Central memory CD4-positive, alpha-beta T cell (primary cell): ENCODE measurements around the gene SDCCAG8.

Experiments used
- DNase-seq: peaks from one replicate; pipeline ENCODE4 v3.0.0; 2022

The SDCCAG8 gene

DNA sequence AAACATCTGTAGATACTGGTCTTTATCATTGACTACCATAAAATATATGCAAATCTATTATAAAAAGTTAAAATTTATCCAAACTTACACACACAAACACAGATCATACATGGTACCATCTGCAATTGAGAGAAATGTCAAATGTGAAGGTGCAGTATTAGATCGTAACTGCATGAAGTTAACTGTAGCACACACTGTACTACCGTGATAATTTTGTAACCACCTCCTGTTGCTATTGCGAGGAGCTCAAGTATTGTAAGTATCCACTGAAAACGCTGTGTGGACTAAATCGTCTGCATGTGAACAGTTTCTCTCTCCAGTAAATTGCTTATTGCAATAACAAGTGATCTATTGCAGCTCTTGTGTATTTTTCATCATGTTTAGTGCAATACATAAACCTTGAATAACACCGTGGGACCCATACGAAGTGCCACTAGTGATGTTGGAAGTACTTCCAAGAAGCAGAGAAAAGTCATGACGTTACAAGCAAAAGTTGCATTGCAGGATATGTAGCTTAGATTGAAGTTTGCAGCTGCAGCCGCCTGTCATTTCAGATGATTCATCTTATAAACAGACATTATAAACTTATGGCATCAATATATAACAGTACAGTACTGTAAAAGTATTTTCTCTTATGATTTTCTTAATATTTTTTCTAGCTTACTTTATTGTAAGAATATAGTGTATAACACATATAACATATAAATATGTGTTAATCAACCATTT, 172.9 kb downstream of the SDCCAG8 start:
- no peak for DNase-seq

DNA sequence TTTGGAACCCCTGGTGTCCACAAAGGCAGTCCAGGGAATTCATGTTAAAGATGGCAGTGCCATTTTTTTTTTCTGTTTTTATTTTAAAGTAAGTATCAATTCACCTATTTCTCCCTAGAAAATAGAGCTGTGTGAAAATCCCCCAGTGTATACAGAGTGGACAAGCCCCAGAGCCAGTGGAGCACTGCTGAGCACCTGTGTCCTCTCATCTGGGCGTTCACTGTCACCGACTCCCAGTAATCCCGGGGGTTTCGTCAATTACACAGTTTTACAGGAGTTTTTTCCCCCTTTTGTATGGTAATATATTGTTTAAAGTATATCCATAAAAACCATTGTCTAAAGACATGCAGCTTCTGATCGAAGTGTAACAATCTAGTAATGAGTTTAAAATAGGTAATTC, 175.8 kb downstream of the SDCCAG8 start:
- DNase-seq: no peak

DNA sequence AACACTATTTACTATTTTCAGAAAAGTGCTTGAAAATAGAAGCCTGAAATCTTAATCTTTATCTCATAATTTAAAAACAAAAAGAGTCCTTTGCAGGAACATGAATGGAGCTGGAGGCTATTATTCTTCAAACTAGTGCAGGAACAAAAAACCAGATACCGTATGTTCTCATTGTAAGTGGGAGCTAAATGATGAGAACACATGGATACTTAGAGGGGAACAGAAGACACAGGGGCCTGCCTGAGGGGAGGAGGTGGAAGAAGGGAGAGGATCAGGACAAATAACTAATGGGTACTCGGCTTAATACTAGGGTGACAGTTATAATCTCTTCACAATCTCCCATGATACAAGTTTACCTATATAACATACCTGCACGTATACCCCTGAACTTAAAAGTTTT, 176.3 kb downstream of the SDCCAG8 start:
- no peak for DNase-seq

DNA sequence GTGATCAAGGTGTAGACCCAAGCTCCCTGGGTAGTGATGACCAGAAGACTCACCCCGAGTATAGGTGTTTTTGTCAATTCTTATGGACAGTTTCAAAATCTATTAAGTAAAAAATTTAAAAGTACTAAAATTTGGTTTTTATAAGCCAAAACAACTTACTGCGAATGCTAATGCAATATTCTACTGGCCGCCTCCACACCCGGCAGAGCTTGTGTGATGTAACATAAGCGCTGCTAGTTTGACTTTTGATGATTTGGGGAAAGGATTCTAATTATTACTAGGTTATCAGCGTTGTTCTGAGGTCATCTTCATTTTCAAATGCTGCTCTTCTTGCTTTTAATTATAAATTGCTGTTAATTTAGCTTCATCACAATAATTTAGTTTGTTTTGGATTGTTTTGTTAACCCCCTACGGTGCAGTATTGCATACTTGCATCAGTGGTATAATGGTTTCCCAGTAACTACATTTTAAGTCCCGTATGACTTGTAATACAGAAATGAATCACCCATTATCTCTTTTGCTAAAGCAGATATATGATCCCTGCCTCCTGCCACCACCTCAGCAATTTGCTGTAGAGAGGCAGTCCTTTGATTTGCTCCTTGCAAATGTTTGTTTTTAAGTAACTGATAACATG, 178.0 kb downstream of the SDCCAG8 start:
- DNase-seq: no peak

DNA sequence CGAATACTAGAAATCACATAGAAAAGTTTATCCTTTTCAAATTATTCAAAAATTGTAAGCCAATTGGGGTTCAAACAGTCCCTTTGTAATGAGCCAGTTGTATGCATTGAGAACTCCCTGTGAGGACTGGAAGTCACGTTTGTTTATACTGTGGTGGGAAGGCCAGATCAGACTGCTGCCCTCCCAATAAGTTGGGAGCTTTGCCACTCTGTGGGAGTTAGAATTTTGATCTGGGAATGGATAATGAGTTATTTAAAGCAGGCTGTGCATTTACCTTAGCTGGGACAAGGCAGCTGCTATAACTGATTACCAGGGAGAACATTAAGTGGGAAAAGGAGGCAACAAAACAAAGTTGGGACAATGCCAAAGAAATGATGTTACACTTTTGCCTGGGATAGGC, 178.8 kb downstream of the SDCCAG8 start:
- DNase-seq: no peak

DNA sequence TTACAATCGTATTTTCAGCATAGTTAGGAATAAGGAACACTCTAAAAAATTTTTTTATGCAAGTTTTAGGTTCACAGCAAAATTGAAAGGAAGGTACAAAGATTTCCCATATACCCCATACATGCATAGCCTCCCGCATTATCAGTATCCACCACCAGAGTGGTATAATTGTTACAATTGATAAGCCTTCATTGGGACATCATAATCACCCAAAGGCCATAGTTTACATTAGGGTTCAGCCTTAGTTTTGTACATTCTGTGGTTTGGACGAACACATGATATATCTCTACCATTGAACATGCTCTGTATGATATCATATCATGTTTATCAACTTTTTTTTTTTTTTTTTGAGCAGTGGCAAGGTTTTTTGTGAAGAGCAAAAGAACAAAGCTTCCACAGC, 180.0 kb downstream of the SDCCAG8 start:
- DNase-seq: no peak

DNA sequence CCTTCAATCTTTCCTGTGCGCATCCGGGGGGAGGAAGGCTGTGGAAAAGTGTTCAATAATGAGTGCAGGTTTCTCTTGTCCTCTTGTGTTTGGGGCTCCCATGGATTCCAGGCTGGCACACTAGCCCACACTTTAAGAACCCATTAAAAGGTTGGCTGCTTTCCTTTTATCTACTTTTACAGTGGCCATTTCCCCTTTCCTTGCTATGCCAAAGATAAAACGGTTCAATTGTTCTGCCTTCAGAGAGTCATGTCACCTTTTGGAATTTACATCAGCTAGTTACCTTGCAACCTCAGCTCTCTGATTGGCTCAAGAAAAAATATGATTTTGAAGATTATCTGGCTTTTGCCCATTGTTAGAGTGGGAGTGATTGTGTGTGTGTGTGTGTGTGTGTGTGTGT, 182.3 kb downstream of the SDCCAG8 start:
- DNase-seq: no peak

DNA sequence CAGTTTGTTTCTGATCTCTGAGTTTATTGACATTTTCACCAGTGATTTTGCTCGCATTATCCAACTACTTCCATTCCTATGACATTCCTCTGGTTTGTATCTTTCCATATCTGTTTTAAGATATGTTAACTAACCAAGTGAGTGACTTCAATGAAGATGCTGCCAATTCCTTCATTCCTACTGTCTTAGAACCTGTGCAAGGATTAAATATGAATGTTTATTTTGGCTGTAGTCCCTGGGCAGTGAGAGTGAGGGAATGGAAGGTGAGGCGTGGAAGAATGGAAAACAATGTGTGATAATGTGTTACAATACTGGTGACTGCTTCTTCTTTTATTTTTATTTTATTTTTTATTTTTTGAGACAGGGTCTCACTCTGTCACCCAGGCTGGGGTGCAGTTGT, 183.0 kb downstream of the SDCCAG8 start:
- no peak for DNase-seq

DNA sequence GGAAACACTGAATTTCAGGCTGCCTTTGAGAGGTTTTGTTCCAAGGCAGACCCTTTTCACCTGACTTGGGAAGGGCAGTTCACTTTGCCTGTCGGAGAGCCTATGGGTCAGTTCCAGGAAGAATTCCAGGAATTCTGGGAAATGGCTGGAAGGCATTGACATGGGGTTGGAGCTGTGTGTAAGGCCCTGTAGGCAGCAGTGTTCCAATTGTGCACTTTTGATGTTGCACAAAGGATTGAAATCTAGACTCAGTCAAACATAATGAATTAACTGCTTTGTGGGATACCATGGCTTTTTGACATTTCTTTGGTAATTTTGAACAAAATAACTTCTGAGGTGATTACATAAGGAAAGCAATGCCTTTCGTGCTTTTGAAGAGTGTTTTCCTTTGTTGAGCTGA, 184.6 kb downstream of the SDCCAG8 start:
- no peak for DNase-seq

DNA sequence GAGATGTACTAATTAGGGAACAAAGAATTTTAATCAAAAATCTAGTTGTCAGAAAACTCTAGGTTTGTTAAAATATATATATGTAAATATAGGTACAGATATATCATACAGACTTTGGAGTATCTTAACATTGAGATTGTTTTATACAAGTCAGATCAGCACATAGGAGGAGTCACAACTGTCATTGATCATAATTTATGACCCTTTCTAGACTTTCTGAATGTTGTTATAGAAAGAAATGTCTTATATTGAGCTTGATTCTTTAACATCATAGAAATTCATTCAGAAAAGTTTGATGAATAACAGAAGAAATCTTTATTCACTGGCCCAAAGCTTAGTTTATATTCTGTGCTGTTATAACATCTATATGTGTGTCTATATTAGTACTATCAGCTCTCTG, 185.8 kb downstream of the SDCCAG8 start:
- DNase-seq: no peak

DNA sequence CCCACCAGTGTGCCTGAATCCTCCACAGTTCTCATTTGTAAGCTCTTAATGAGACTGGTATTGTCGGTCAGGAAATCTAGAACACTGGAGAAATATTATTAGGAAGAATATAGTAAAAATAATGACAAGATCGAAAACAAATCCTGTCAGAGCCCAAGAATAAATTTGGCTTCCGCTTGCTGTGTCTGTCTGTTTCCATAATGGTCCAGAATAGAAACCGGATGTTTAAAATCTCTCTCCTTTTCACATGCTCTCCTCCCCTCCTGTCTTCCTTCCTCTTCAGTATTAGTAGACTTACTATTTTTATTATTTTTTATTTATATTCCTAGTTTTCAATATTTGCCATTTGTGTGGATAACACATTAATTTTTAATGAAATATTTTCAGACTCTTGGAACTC, 187.7 kb downstream of the SDCCAG8 start:
- DNase-seq: no peak

DNA sequence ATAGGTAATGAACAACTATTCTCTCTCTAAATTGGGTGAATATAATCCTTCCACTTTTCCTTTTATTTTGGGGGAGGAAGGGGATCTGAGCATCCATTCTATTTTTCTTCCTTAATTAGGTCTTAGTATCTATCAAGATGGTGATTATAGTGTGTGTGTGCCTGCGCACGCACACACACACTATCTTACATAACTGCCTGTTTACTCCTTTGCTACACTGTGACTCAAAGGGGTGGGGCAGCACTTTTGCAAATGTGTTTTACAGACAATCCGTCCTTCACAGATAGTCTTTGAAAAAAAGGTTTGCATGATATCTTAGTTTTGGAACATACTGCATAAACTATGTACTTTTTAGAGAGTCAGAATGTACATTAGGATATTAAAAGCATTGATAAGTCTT, 191.5 kb downstream of the SDCCAG8 start:
- DNase-seq: no peak

DNA sequence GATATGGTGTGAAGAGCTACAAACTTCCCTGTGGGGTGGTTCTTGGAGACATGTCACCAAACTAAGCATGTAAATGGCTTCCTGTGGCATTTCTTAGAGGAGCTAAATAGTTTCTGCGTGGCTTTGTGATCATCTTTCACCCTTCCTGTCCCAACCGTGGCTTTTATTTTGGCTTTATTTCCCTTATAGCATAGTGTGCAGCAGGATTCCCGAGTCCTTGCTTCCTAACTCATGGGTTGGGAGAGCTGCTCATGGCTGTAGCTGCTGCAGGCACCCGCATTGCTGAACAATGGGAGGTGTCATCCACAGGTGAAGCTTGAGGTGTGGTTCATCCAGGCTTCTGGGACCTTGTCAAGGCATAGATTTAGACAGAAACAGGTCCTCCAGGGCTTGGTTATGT, 192.0 kb downstream of the SDCCAG8 start:
- DNase-seq: no peak

DNA sequence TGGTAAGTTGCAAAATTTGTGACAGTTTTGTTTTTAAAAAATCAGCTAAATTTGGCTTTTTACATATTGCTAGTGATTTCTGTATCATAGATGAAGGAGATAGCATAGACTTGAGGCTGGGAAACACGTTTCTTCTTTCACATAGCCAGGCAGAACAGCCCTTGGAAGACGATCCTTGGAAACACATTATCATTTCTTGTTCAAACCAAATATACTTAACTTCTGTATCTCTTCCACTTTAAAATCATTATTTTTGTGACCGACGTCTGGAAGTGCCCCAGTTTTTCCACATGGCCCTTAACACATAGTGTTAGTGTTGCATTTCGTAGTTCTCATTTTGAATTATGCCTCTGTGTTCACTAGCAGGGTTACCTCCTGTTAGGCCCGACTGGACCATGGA, 193.5 kb downstream of the SDCCAG8 start:
- no peak for DNase-seq

DNA sequence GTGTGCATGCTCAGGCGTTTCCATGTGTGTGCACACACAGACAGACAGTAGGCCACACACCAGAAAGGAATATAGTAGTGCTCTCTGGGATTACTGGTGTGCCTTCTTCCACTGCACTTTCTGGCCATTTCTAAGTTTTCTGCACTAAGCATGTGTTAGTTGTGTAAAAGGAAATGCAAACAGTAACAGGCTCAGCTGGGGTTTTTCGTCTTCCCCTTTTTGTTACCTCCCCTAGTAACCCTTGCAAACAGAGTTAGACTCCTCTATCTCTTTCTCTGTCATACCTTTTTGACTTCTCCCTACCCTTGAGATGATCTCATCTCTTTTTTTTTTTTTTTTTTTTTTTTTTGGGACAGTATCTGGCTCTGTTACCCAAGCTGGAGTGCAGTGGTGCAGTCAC, 196.3 kb downstream of the SDCCAG8 start:
- no peak for DNase-seq

DNA sequence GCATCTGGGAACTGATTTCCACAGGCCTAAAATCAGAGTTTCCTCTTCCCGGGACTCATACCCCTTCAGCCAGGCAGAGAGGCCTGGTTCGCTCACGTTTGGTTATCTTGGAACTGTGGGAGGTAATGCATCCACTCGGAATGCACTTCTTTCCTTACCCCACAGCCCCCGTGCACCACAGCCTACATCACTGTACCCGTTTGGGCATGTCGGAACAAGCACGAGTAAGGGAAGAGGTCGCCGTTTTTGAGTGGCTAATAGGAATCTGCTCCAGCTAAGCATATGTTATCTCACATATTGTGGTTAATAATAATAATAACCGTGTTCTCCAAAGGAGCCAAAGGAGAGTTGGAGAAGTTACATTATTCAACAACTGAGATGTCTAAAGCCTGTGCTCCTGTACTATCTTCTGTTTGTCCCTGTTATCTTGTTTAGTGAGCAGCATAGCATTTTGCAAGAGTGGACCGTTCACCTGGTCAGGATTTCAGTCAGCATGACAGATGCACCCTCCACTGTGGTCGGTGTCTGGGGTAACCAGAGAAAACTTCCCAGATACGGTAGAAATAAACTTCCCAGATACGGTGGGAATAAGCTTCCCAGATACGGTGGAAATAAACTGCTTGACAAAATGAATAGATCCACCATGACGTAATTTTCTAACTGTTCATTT, 198.6 kb downstream of the SDCCAG8 start:
- no peak for DNase-seq

DNA sequence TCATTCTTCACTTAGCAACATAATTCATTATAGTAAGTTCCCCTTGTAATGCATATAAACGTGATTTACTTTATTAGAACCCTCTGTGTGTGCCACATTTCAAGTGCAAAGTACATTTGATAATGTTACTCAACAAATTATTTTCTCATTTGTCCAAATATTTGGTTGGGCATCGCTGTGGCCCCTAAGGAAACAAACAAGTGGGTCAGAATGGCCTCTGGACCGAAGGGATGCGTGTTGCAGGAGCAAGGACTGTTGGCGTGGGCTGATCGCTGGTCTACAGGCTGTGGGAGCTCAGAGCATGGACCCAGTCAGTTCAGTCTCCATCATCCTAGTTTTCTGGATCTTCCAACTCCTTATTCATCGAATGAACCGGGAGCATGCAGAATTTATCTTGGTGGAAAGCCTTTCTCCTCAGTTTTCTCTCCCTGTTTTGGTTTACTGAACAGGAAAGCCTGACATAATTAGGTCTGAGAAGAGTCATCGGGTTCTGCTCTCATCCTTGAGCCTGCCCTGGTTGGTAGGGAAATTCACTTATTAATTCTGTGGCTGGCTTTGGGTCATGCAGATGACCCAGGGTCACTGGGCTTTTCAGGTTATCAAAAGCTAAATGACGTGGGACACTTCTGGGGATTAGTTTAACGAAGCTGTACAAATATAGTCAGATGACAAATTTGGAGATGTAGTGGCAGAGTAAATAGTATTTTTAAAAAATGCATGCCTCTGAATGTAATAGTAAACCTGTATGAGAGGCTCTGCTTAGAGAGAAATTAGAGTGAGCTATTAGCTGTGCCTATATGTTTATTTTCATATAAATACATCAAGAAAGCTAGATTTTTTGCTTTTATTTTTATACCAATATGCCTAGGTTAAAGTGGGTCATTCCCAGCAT, 200.2 kb downstream of the SDCCAG8 start:
- DNase-seq: no peak

DNA sequence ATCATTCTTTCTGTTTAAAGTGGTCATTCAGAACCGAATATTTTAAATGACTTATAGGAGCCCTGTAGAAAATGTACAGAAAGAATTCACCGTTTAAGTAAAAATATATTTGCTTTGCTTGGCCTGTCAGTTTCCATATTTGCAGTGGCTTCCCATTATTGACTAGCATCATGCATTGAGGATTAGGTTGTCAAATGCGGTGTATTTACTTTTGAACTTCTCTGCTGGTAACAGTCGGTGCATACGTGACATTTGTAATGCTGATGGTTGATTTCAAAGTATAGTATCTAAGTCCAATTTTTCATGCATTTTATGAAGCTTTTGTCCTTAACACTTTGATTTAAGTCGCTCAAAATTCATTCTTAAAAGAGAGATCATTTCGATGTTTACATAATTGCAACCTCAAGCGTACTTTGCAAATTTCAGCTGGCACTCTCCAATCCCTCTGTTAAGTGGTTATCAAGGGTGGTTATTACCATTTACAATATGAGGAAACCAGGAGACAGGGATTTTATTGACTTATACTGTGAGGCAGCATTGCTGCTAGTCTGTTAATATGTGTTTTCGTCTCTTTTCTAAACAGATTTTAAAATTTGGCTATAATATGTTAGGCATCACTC, 201.6 kb downstream of the SDCCAG8 start:
- DNase-seq: no peak

DNA sequence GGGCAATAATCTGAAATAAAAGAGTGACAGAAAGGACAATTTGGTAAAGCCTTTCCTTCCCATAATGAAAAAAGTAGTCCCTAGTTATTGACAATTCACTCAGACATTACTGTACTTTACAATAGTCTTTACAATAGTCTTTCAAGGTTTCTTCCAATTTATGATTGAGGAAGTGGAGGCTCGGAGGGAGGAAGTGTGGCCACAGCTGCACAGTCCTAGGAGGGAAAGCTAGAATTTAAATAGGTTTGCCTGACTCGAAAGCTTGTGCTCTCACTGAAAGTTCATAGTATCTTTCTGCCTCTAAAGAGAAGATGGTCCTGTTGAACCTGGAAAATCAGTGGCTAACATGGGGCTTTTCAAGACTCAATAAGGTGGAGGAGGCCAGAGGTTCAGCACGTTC, 203.2 kb downstream of the SDCCAG8 start:
- no peak for DNase-seq

DNA sequence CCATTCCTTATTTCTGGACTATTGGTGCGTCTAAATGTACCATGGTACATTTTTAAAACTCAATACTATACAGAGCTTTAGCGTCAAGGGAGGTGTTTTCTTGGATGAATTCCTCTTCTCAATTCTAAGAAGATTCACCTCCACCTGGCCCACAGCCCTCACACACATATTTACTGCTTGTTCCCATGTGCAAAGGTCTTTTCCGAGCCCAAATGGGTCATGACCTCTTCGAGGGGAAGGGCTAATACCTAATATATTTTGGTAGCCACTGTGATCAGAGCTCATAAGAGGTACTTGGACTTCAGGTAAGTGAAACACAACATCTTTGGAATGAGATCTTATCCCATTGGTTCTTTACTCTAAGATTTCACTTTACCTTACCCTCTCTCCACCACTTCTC, 205.9 kb downstream of the SDCCAG8 start:
- no peak for DNase-seq

DNA sequence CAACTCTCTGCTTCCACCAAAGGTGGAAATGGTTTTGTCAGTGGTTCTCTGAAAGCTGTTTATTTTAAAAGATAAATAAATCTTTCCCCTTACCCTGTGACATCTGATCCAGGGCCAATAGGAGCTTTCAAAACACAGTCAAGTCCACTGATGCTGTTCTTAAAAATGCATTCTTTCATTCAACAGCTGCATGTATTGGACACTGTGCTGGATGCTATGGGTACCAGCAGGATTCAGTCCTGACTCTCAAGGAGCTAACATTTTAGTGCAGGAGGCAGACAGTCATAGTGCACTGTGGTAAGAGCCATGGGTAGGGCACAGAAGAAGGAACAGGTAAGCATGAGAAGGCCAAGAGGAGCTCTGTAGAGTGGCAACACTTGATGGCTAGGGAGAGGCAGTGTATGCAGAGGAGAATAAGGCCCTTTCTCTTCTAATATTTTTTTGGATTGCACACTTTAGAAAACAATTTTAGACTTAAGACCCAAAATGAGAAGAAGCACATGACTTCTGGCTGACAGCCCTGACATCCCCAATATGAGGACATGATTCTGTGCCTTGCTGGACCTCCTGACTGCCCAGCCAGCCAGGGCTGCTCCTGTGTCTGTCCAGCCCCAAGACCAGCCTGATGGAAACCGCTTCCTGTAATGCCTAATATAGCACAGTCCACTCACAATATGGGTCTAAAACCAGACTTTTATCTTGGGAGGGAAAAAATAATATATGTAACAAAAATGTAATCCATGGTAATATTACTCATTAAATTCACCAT, 207.3 kb downstream of the SDCCAG8 start:
- DNase-seq: no peak

DNA sequence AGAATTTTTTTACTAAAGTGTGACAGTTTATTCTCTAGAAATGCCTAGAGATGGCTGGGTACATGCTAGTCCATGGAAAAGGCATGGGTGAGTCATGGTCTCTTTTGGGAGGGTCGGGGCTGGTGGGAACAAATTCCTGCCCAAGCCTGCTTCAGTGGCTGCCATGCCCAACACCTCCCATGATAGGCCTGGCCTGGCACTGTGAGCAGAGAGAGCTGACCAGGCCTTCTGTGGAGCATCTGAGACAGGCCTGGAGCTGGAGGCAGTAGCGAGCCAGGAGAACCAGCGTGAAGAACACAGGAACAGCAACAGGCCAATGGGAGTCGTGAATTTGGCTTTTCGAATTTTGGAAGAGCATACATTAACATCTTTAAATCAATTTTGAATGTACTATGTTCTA, 209.2 kb downstream of the SDCCAG8 start:
- DNase-seq: no peak
